HG03064 (cell line): ENCODE results near the gene LRRC18.

Source experiments
- ATAC-seq: cut with Tn5 transposase; IDR thresholded peaks from one replicate; pipeline ENCODE4 v1.9.1; 2021; ENCODE audit warnings: low read depth; ENCODE audit not compliant: unreplicated experiment

Gene LRRC18

GRCh38 chr10:48884179-48885045, 55.2 kb downstream of the LRRC18 start:
- no peak for ATAC-seq

- ATAC-seq, result no peak
Measured at GRCh38 chr10:48883701-48884100, 55.9 kb downstream of the LRRC18 start.

- no peak for ATAC-seq
Measured at GRCh38 chr10:48882881-48883280, 56.8 kb downstream of the LRRC18 start.

- ATAC-seq, result no peak
Measured at GRCh38 chr10:48881937-48882336, 57.7 kb downstream of the LRRC18 start.

- ATAC-seq, result no peak
Measured at GRCh38 chr10:48880016-48880705, 59.5 kb downstream of the LRRC18 start.

- ATAC-seq, result no peak
Measured at GRCh38 chr10:48879451-48879850, 60.2 kb downstream of the LRRC18 start.

GRCh38 chr10:48878091-48878490, 61.5 kb downstream of the LRRC18 start:
- no peak for ATAC-seq

- ATAC-seq, result no peak
Measured at GRCh38 chr10:48872234-48872633, 67.4 kb downstream of the LRRC18 start.
